OCI-LY7 (cell line): ENCODE results near the gene KLK13. TPM values are rescaled to one million over a fixed set of nuclear protein-coding genes. Genes with fewer than 3 reads are reported as not detected.

Experiments used
- BruUV-seq: library from RNA; stranded (reverse); fragments of 400-500 nt; replicated peaks from 2 replicates; lab custom pipeline; 2021; lab: Mats Ljungman, UMichigan
- CTCF ChIA-PET: fragments of 300-600 bp; sonication (Branson Sonifier 250); formaldehyde crosslinking; loops from one replicate; lab custom pipeline; 2022; ENCODE audit warnings: antibody characterized with exemption; ENCODE audit not compliant: unreplicated experiment; lab: Charles Lee
- POLR2A ChIA-PET: fragments of 300-600 bp; sonication (Branson Sonifier 250); formaldehyde crosslinking; loops from one replicate; lab custom pipeline; 2022; ENCODE audit warnings: antibody characterized with exemption; lab: Charles Lee
- DNase-seq: peaks from one replicate; pipeline ENCODE4 v3.0.0-alpha.2; 2015; ENCODE audit warnings: low spot score
- H2AFZ ChIP-seq: fragments of 200-600 bp; sonication (generic), shearing (Covaris generic); 2 replicates; pipeline ENCODE4 v1.6.1; 2014; ENCODE audit warnings: mild to moderate bottlenecking, antibody characterized with exemption, low read length, moderate library complexity
- H3K27ac ChIP-seq: fragments of 200-600 bp; sonication (generic); 2 replicates; pipeline ENCODE4 v1.5.1; 2014; ENCODE audit warnings: mixed run types, low read depth, mild to moderate bottlenecking, moderate library complexity, low read length, inconsistent platforms; ENCODE audit not compliant: poor library complexity, severe bottlenecking
- H3K36me3 ChIP-seq: fragments of 200-600 bp; sonication (generic); 2 replicates; pipeline ENCODE4 v1.6.1; 2014; ENCODE audit warnings: mild to moderate bottlenecking, antibody characterized with exemption, low read length, moderate library complexity, mixed read lengths; ENCODE audit not compliant: insufficient read depth
- H3K4me1 ChIP-seq: fragments of 200-600 bp; sonication (generic); 2 replicates; pipeline ENCODE4 v1.5.1; 2014; ENCODE audit warnings: mild to moderate bottlenecking, low read length; ENCODE audit not compliant: insufficient read depth, poor library complexity, severe bottlenecking
- H3K4me2 ChIP-seq: fragments of 200-600 bp; sonication (generic); 2 replicates; pipeline ENCODE4 v1.6.1; 2014; ENCODE audit warnings: mild to moderate bottlenecking, low read length
- H3K4me3 ChIP-seq: fragments of 200-600 bp; sonication (generic); 2 replicates; pipeline ENCODE4 v1.5.1; 2014; ENCODE audit warnings: mild to moderate bottlenecking, low read depth, low read length; ENCODE audit not compliant: poor library complexity, severe bottlenecking
- H3K79me2 ChIP-seq: fragments of 200-600 bp; sonication (generic); 2 replicates; pipeline ENCODE4 v1.6.1; 2016; ENCODE audit warnings: low read depth, mild to moderate bottlenecking, low read length, moderate library complexity, mixed read lengths; ENCODE audit not compliant: insufficient read depth
- H3K9me2 ChIP-seq: fragments of 200-600 bp; sonication (generic); 2 replicates; pipeline ENCODE4 v1.6.1; 2016; ENCODE audit warnings: mild to moderate bottlenecking, low read length, mixed read lengths; ENCODE audit not compliant: insufficient read depth
- H3K9me3 ChIP-seq: fragments of 200-600 bp; sonication (generic); 2 replicates; pipeline ENCODE4 v1.6.1; 2014; ENCODE audit warnings: mild to moderate bottlenecking, mixed run types, low read length, mixed read lengths
- H4K20me1 ChIP-seq: fragments of 200-600 bp; sonication (generic); 2 replicates; pipeline ENCODE4 v1.6.1; 2014; ENCODE audit warnings: mild to moderate bottlenecking, antibody characterized with exemption, low read length, moderate library complexity, mixed read lengths; ENCODE audit not compliant: insufficient read depth
- EZH2phosphoT487 ChIP-seq: fragments of 200-600 bp; sonication (generic); IDR thresholded peaks from 2 replicates; pipeline ENCODE4 v1.6.1; 2018; ENCODE audit warnings: low read depth, borderline replicate concordance, mild to moderate bottlenecking, mixed run types, antibody characterized with exemption, low read length, moderate library complexity, mixed read lengths
- intact Hi-C: fragments of 100-400 bp; cut with micrococcal nuclease; formaldehyde crosslinking; loops from one replicate; pipeline ENCODE4 v1.10.0; 2022; ENCODE audit not compliant: unreplicated experiment
- total RNA-seq, 2 experiments: library from RNA; depleted of rRNA in 1 of 2; stranded (reverse); fragments of >200 nt in 1 of 2; shearing (Covaris generic) in 1 of 2; gene quantifications; 2 replicates each; pipeline ENCODE4 v1.2.3, GENCODE V29; 2014 to 2022
- TF ChIP-seq, protein P1 (sequence below): fragments of 200-600 bp; sonication (generic); conservative IDR thresholded peaks from 2 replicates; pipeline ENCODE4 v1.5.1; 2014; ENCODE audit warnings: mild to moderate bottlenecking, antibody characterized with exemption, low read length, moderate library complexity, mixed read lengths

Gene KLK13
- total RNA-seq, 2 experiments from 2014 or later: not detected

DNA sequence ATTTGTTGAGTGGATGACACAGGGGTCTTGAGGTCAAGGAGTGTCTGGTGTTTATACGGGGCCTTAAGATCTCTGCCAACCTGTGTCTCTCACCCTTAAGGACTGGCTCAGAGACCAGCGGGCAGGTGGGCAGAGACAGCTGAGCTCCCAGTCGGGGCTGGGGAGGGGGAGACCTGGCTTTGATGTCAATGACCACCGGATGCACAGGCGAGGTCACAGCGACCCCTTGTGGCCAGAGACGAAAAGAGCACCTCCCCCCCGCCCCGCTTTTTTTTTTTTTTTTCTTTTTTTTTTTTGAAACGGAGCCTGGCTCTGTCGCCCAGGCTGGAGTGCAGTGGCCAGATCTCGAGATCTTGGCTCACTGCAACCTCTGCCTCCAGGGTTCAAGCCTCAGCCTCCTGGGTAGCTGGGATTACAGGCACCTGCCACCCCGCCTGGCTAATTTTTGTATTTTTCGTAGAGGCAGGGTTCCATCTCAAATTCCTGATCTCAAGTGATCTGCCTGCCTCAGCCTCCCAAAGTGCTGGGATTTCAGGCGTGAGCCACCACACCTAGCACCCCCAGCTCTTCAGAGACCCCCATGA, 29.9 kb upstream of the KLK13 start:
- TF ChIP-seq, protein P1, sequence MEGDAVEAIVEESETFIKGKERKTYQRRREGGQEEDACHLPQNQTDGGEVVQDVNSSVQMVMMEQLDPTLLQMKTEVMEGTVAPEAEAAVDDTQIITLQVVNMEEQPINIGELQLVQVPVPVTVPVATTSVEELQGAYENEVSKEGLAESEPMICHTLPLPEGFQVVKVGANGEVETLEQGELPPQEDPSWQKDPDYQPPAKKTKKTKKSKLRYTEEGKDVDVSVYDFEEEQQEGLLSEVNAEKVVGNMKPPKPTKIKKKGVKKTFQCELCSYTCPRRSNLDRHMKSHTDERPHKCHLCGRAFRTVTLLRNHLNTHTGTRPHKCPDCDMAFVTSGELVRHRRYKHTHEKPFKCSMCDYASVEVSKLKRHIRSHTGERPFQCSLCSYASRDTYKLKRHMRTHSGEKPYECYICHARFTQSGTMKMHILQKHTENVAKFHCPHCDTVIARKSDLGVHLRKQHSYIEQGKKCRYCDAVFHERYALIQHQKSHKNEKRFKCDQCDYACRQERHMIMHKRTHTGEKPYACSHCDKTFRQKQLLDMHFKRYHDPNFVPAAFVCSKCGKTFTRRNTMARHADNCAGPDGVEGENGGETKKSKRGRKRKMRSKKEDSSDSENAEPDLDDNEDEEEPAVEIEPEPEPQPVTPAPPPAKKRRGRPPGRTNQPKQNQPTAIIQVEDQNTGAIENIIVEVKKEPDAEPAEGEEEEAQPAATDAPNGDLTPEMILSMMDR: peak; percentile 84
- no peak for TF ChIP-seq EZH2phosphoT487
- intact Hi-C loops: no loop called here
- Histone ChIP-seq H3K4me1 (no peaks in the 10 kb centered on the region), H3K79me2 (no peaks in the 10 kb centered on the region), H3K9me3 (no peaks in the 10 kb centered on the region), H2AFZ (no peak overlapping the region), H3K4me3 (no peak overlapping the region), H3K9me2 (no peaks in the 10 kb centered on the region), H3K27ac (no peak overlapping the region), H3K4me2 (no peak overlapping the region), H4K20me1 (no peaks in the 10 kb centered on the region), H3K36me3 (peaks cover 19% of the 10 kb centered on the region)
- CTCF ChIA-PET: no interaction called here
- peak; percentile 52 for DNase-seq
- POLR2A ChIA-PET: interaction anchor here (0.5 to 0.7 kb wide), 2 partner anchors 34 to 100 kb away, joined by 3 read pairs; no protein-coding TSS in a partner anchor
- BruUV-seq: no TSS peak

DNA sequence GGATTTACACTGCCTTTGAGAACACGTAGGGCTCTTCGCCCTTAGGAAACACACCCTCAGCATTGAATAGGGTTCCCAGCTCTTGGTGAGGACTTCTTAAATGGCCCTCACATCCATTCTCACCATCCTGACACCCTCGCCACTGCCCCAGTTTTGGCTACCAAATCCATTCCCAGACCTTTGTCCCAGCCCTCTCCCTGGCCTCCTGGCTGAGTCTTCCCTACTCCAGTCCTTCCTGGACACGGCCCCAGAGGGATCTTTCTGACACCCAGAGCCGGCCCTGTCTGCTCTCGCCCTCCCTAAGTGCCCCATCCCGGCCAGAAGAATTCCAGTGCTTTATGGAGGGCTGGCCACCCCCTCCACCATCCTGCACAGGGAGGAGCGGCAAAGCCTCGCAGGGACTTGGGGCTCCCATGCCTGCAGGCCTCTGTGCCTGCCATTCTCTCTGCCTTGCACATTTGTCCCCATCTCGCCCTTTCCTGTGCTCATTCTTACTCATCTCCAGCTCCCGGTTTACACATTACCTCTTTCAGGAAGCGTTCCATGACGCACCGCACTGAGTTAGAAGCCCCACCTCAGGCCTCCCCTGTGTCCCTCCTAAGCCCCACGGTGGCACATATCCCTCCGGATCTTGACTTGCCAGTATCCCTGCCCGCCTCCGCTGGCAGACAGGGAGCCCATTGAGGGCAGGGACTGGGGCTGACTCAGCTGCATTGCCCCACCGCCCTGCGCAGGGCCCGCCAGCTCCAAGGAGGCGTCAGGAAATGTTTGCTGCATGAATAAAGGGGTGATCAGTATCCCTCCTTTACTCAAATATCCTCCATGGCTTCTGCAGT, 28.8 kb upstream of the KLK13 start:
- DNase-seq: no peak
- no peak overlapping the region for H2AFZ ChIP-seq
- ChIA-PET POLR2A (no interaction called here), CTCF (no interaction called here)
- no peaks in the 10 kb centered on the region for H3K79me2 ChIP-seq
- no peaks in the 10 kb centered on the region for H3K4me1 ChIP-seq
- no peak overlapping the region for H3K4me3 ChIP-seq
- no TSS peak for BruUV-seq
- no peak overlapping the region for H3K27ac ChIP-seq
- H3K4me2 ChIP-seq: no peak overlapping the region
- intact Hi-C loops: no loop called here
- no peaks in the 10 kb centered on the region for H3K9me3 ChIP-seq
- no peak for TF ChIP-seq EZH2phosphoT487
- TF ChIP-seq, protein P1: no peak
- no peaks in the 10 kb centered on the region for H4K20me1 ChIP-seq
- peaks cover 11% of the 10 kb centered on the region for H3K36me3 ChIP-seq
- no peaks in the 10 kb centered on the region for H3K9me2 ChIP-seq

DNA sequence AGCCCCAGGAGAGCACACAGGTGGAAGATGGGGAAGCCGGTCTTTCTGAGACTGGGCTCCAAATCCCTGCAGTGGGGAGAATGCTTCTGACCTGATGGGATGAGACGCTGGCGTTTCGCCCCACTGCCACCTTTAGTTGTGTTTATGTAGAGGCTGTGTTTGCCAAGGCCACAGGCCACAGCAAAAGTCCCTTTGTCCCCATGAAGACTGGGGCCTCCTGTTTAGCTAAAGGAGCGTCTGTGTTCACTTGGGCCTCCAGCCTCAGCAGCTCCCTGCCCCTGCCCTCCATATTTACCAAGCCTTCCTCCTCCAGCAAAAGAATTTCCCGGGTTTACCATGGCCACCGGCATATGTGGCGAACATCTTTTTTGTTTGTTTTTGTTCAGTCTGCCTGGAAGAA, 28.2 kb upstream of the KLK13 start:
- H3K4me1 ChIP-seq: no peaks in the 10 kb centered on the region
- H3K79me2 ChIP-seq: no peaks in the 10 kb centered on the region
- peaks cover 8% of the 10 kb centered on the region for H3K36me3 ChIP-seq
- H3K4me3 ChIP-seq: no peak overlapping the region
- H2AFZ ChIP-seq: no peak overlapping the region
- no peaks in the 10 kb centered on the region for H4K20me1 ChIP-seq
- no peaks in the 10 kb centered on the region for H3K9me2 ChIP-seq
- POLR2A ChIA-PET: no interaction called here
- H3K9me3 ChIP-seq: no peaks in the 10 kb centered on the region
- CTCF ChIA-PET: no interaction called here
- no peak for DNase-seq
- TF ChIP-seq, protein P1: no peak
- TF ChIP-seq EZH2phosphoT487: no peak
- H3K4me2 ChIP-seq: no peak overlapping the region
- BruUV-seq: no TSS peak
- intact Hi-C loops: no loop called here
- no peak overlapping the region for H3K27ac ChIP-seq
